OCI-LY1 (cell line): Measurements from ENCODE around the gene ACMSD.
"Not testable (repeated sequence)": the region's sequence is repeated elsewhere in the genome, so short reads cannot be mapped to it uniquely, and the experiment has no call there.

Experiments
- H2AFZ ChIP-seq: fragments of 200-600 bp; sonication (generic), shearing (Covaris generic); 2 replicates; pipeline ENCODE4 v1.6.0; 2014; ENCODE audit warnings: antibody characterized with exemption, mild to moderate bottlenecking, low read length
- H3F3A ChIP-seq: fragments of 200-600 bp; sonication (generic), shearing (Covaris generic); 2 replicates; pipeline ENCODE4 v1.6.0; 2014; ENCODE audit warnings: mild to moderate bottlenecking, antibody characterized with exemption, low read length, moderate library complexity; ENCODE audit not compliant: insufficient read depth
- H3K27ac ChIP-seq: fragments of 200-600 bp; sonication (generic); 2 replicates; pipeline ENCODE4 v1.5.1; 2014; ENCODE audit warnings: low read length, mixed run types, mild to moderate bottlenecking, low read depth; ENCODE audit not compliant: poor library complexity, severe bottlenecking
- H3K27me3 ChIP-seq: fragments of 200-600 bp; sonication (generic); 2 replicates; pipeline ENCODE4 v1.6.0; 2014; ENCODE audit warnings: antibody characterized with exemption, mild to moderate bottlenecking, low read length, moderate library complexity; ENCODE audit not compliant: insufficient read depth
- H3K36me3 ChIP-seq: fragments of 200-600 bp; sonication (generic); 2 replicates; pipeline ENCODE4 v1.6.1; 2014; ENCODE audit warnings: mild to moderate bottlenecking, antibody characterized with exemption, low read length, moderate library complexity, mixed read lengths; ENCODE audit not compliant: insufficient read depth
- H3K4me1 ChIP-seq: fragments of 200-600 bp; sonication (generic); 2 replicates; pipeline ENCODE4 v1.5.1; 2014; ENCODE audit warnings: mild to moderate bottlenecking, low read length, moderate library complexity; ENCODE audit not compliant: insufficient read depth, severe bottlenecking
- H3K4me2 ChIP-seq: fragments of 200-600 bp; sonication (generic), shearing (Covaris generic); 2 replicates; pipeline ENCODE4 v1.6.1; 2014; ENCODE audit warnings: low read length
- H3K4me3 ChIP-seq: fragments of 200-600 bp; sonication (generic); 2 replicates; pipeline ENCODE4 v1.5.1; 2014; ENCODE audit warnings: low read length, low read depth, mild to moderate bottlenecking, mixed read lengths; ENCODE audit not compliant: poor library complexity, severe bottlenecking
- H3K79me2 ChIP-seq: fragments of 200-600 bp; shearing (Covaris generic); 2 replicates; pipeline ENCODE4 v1.6.1; 2016; ENCODE audit warnings: mixed run types, low read length, mixed read lengths; ENCODE audit not compliant: insufficient read depth
- H3K9ac ChIP-seq: fragments of 200-600 bp; sonication (generic), shearing (Covaris generic); 2 replicates; pipeline ENCODE4 v1.6.1; 2014; ENCODE audit warnings: mild to moderate bottlenecking, low read length, mixed read lengths
- H3K9me2 ChIP-seq: fragments of 200-600 bp; sonication (generic), shearing (Covaris generic); 2 replicates; pipeline ENCODE4 v1.6.1; 2014; ENCODE audit warnings: low read depth, mild to moderate bottlenecking, low read length, mixed read lengths
- H3K9me3 ChIP-seq: fragments of 200-600 bp; shearing (Covaris generic); 2 replicates; pipeline ENCODE4 v1.6.1; 2014; ENCODE audit warnings: low read length, mixed read lengths
- H4K20me1 ChIP-seq: fragments of 200-600 bp; sonication (generic), shearing (Covaris generic); 2 replicates; pipeline ENCODE4 v1.6.0; 2016; ENCODE audit warnings: mild to moderate bottlenecking, low read length; ENCODE audit not compliant: insufficient read depth
- CTCF ChIP-seq: fragments of 200-600 bp; sonication (generic), shearing (Covaris generic); IDR thresholded peaks from 2 replicates; pipeline ENCODE4 v1.5.1; 2017; ENCODE audit warnings: mild to moderate bottlenecking, antibody characterized with exemption, low read length, moderate library complexity, mixed read lengths
- EZH2 ChIP-seq: fragments of 200-600 bp; sonication (generic), shearing (Covaris generic); IDR thresholded peaks from 2 replicates; pipeline ENCODE4 v1.8.0; 2017; ENCODE audit warnings: borderline replicate concordance, mixed run types, mild to moderate bottlenecking, antibody characterized with exemption, low read length, moderate library complexity, mixed read lengths

The ACMSD gene

GRCh38 chr2:134823832-134824231 lies 14.6 kb upstream of the ACMSD start:
- Histone ChIP-seq H3K79me2 (no peaks in the 10 kb centered on the region), H4K20me1 (no peaks in the 10 kb centered on the region), H3K27me3 (no peaks in the 10 kb centered on the region), H3K36me3 (no peaks in the 10 kb centered on the region), H3K27ac (no peak overlapping the region), H3K4me1 (no peaks in the 10 kb centered on the region), H2AFZ (no peak overlapping the region), H3K9ac (no peak overlapping the region), H3F3A (no peaks in the 10 kb centered on the region), H3K4me3 (no peak overlapping the region), H3K4me2 (no peak overlapping the region), H3K9me2 (no peaks in the 10 kb centered on the region), H3K9me3 (no peaks in the 10 kb centered on the region)
- TF ChIP-seq CTCF: no peak
- no peak for TF ChIP-seq EZH2

- H3K79me2 ChIP-seq, H3K36me3 ChIP-seq, H3K9ac ChIP-seq, H3K9me2 ChIP-seq, H3K4me2 ChIP-seq, H3K27me3 ChIP-seq, H3K9me3 ChIP-seq, H3K4me3 ChIP-seq, H3F3A ChIP-seq, H4K20me1 ChIP-seq, H2AFZ ChIP-seq, H3K27ac ChIP-seq, H3K4me1 ChIP-seq: not testable (repeated sequence)
These were observed 12.7 kb upstream of the ACMSD start for GRCh38 chr2:134825716-134826115.

- H3K4me2 ChIP-seq: no peak overlapping the region
- H4K20me1 ChIP-seq: no peaks in the 10 kb centered on the region
- no peak overlapping the region for H3K4me3 ChIP-seq
- no peaks in the 10 kb centered on the region for H3K79me2 ChIP-seq
- no peak overlapping the region for H2AFZ ChIP-seq
- H3K27me3 ChIP-seq: no peaks in the 10 kb centered on the region
- no peak overlapping the region for H3K27ac ChIP-seq
- H3F3A ChIP-seq: no peaks in the 10 kb centered on the region
- no peaks in the 10 kb centered on the region for H3K4me1 ChIP-seq
- no peak for TF ChIP-seq CTCF
- TF ChIP-seq EZH2: no peak
- peaks cover 5% of the 10 kb centered on the region for H3K9me3 ChIP-seq
- H3K9ac ChIP-seq: no peak overlapping the region
- no peaks in the 10 kb centered on the region for H3K36me3 ChIP-seq
- H3K9me2 ChIP-seq: no peaks in the 10 kb centered on the region
These were observed 2.9 kb upstream of the ACMSD start for GRCh38 chr2:134835471-134835870.

GRCh38 chr2:134836986-134837385 lies 1.4 kb upstream of the ACMSD start:
- Histone ChIP-seq H3K4me1 (no peaks in the 10 kb centered on the region), H3K4me2 (no peak overlapping the region), H3K27ac (no peak overlapping the region), H3K27me3 (no peaks in the 10 kb centered on the region), H3K79me2 (no peaks in the 10 kb centered on the region), H3F3A (no peaks in the 10 kb centered on the region), H3K4me3 (no peak overlapping the region), H3K36me3 (no peaks in the 10 kb centered on the region), H3K9ac (no peak overlapping the region), H3K9me2 (no peaks in the 10 kb centered on the region), H3K9me3 (peaks cover 5% of the 10 kb centered on the region), H4K20me1 (no peaks in the 10 kb centered on the region), H2AFZ (no peak overlapping the region)
- TF ChIP-seq EZH2 (no peak), CTCF (no peak)
